ENCODE measurements around the gene NPAS3.

Gene NPAS3

GRCh38 chr14:33510991-33511390, 572.3 kb downstream of the NPAS3 start:
- H3K4me3 ChIP-seq (ENCODE audit: low read depth, low read length), result no peak overlapping the region
- TF ChIP-seq, protein P1, sequence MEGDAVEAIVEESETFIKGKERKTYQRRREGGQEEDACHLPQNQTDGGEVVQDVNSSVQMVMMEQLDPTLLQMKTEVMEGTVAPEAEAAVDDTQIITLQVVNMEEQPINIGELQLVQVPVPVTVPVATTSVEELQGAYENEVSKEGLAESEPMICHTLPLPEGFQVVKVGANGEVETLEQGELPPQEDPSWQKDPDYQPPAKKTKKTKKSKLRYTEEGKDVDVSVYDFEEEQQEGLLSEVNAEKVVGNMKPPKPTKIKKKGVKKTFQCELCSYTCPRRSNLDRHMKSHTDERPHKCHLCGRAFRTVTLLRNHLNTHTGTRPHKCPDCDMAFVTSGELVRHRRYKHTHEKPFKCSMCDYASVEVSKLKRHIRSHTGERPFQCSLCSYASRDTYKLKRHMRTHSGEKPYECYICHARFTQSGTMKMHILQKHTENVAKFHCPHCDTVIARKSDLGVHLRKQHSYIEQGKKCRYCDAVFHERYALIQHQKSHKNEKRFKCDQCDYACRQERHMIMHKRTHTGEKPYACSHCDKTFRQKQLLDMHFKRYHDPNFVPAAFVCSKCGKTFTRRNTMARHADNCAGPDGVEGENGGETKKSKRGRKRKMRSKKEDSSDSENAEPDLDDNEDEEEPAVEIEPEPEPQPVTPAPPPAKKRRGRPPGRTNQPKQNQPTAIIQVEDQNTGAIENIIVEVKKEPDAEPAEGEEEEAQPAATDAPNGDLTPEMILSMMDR (IDR thresholded peaks at IDR 0.05; ENCODE audit: low read depth, low read length, missing control alignments), result no peak
- DNase-seq (ENCODE audit: low read depth), result no peak

- no peak overlapping the region for H3K4me3 ChIP-seq (ENCODE audit: low read depth, low read length)
- TF ChIP-seq, protein P1 (IDR thresholded peaks at IDR 0.05; ENCODE audit: low read depth, low read length, missing control alignments), result no peak
- no peak for DNase-seq (ENCODE audit: low read depth)
Observed at GRCh38 chr14:33511851-33512640, 573.4 kb downstream of the NPAS3 start.

- TF ChIP-seq, protein P1 (IDR thresholded peaks at IDR 0.05; ENCODE audit: low read depth, low read length, missing control alignments), result no peak
- no peak for DNase-seq (ENCODE audit: low read depth)
- H3K4me3 ChIP-seq (ENCODE audit: low read depth, low read length), result no peak overlapping the region
Observed at GRCh38 chr14:33515441-33515840, 576.8 kb downstream of the NPAS3 start.

DNA sequence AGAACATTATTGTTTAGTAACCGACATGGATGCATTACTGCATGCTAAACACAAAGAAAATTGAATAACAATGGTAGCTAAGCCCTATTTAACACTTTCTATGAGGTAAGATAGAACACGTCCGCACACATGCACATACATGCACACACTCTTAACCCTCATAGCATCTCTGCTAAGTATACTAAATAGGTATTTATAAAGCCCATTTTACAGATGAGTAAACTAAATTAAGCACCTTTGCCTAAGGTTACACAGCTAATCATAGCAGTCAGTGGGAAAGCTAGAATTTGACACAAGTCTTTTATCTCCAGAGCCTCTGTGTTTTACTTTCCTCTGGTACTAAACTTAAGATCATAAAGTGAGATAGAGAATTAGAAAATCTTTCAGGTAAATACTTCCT, 577.2 kb downstream of the NPAS3 start:
- TF ChIP-seq, protein P1 (IDR thresholded peaks at IDR 0.05; ENCODE audit: low read depth, low read length, missing control alignments), result no peak
- no peak for DNase-seq (ENCODE audit: low read depth)

GRCh38 chr14:33516898-33517436, 578.3 kb downstream of the NPAS3 start:
- DNase-seq (ENCODE audit: low read depth), result no peak
- H3K4me3 ChIP-seq (ENCODE audit: low read depth, low read length), result no peak overlapping the region
- TF ChIP-seq, protein P1 (IDR thresholded peaks at IDR 0.05; ENCODE audit: low read depth, low read length, missing control alignments), result no peak

More for the DNA sequence above, 577.2 kb downstream of the NPAS3 start:
- no peak overlapping the region for H3K4me3 ChIP-seq (ENCODE audit: low read depth, low read length)

DNA sequence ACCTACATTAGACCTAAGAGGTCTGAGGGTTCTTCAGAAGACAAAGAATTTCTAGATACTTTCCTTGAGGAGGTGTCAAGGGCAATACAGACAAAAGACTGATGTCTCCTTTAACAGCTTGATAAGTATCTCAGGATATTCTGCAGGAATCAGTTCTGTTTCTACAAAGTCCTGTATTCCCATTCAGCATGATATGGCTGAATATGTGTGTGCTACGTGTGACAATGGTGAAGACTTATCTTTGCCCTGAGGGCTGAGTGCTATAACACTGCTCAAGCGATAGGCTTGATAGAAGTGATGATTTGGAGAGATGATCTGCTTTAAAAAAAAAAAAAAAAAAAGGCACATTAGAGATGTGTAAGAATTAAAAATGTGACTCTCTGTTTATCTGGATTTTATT, 582.5 kb downstream of the NPAS3 start:
- TF ChIP-seq, protein P1 (IDR thresholded peaks at IDR 0.05; ENCODE audit: low read depth, low read length, missing control alignments), result no peak

DNA sequence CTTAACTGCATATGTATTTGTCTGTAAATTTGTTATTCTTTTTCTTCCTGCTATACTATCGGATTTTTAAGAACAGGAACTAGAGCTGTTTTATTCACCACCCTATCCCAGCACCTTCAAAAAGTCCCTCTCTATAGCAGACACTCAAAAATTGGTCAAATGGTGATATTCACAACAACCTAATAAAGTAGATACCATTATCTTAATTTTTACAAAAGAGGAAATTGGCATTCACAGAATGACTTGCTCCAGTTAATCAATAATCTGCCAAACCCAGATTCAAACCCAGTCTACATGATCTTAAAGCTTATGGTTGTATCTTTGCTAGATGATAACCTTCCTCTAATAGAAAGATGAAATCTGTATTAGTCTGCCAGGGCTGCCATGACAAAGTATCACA, 585.6 kb downstream of the NPAS3 start:
- no peak overlapping the region for H3K4me3 ChIP-seq (ENCODE audit: low read depth, low read length)
- TF ChIP-seq, protein P1 (IDR thresholded peaks at IDR 0.05; ENCODE audit: low read depth, low read length, missing control alignments), result no peak
- no peak for DNase-seq (ENCODE audit: low read depth)

More for the DNA sequence above, 582.5 kb downstream of the NPAS3 start:
- DNase-seq (ENCODE audit: low read depth), result no peak
- no peak overlapping the region for H3K4me3 ChIP-seq (ENCODE audit: low read depth, low read length)
